Ascending aorta (tissue), 2 donors: Measurements from ENCODE around the gene SHE. TPM values are rescaled to one million over a fixed set of nuclear protein-coding genes. Genes with fewer than 3 reads are reported as not detected.

ENCODE experiments used
- DNase-seq, 2 donors: peaks; one replicate each; pipeline ENCODE4 v3.0.0-alpha.2; 2019; ENCODE audit warnings: low spot score in 2 of 2
- H3K27ac ChIP-seq, 2 donors: fragments of 200-600 bp; sonication (generic); one replicate each; pipeline ENCODE4 v1.5.1; 2016 to 2017; ENCODE audit warnings: mild to moderate bottlenecking in 1 of 2
- H3K27me3 ChIP-seq: fragments of 200-600 bp; sonication (generic); one replicate; pipeline ENCODE4 v1.5.1; 2017
- H3K36me3 ChIP-seq, 2 donors: fragments of 200-600 bp; sonication (generic); one replicate each; pipeline ENCODE4 v1.5.1; 2016
- H3K4me1 ChIP-seq, 2 donors: fragments of 200-600 bp; sonication (generic); one replicate each; pipeline ENCODE4 v1.5.1; 2016 to 2017; ENCODE audit warnings: mild to moderate bottlenecking in 1 of 2
- H3K4me3 ChIP-seq, 2 donors: fragments of 200-600 bp; sonication (generic); one replicate each; pipeline ENCODE4 v1.5.1; 2016 to 2017; ENCODE audit warnings: mild to moderate bottlenecking in 1 of 2
- H3K9me3 ChIP-seq, 2 donors: fragments of 200-600 bp; sonication (generic); one replicate each; pipeline ENCODE4 v1.5.1; 2016
- CTCF ChIP-seq, 3 experiments: fragments of 200-600 bp in 2 of 3; fragments of 450-650 bp in 1 of 3; sonication (generic) in 2 of 3; IDR thresholded peaks; one replicate each; pipeline ENCODE4 v1.5.1; 2016 to 2019; ENCODE audit warnings: antibody characterized with exemption in 3 of 3, mild to moderate bottlenecking in 1 of 3, moderate library complexity in 1 of 3
- intact Hi-C: fragments of 100-400 bp; cut with DNase I; formaldehyde crosslinking; loops from one replicate; pipeline ENCODE4 v1.15.1; 2023
- total RNA-seq: library from RNA; depleted of rRNA; stranded (reverse); fragments of >200 nt; gene quantifications from one replicate; pipeline ENCODE4 v1.1.0, GENCODE V29; 2016

SHE gene
- total RNA-seq, 1 donor from 2014 or later, result 107 TPM

DNA sequence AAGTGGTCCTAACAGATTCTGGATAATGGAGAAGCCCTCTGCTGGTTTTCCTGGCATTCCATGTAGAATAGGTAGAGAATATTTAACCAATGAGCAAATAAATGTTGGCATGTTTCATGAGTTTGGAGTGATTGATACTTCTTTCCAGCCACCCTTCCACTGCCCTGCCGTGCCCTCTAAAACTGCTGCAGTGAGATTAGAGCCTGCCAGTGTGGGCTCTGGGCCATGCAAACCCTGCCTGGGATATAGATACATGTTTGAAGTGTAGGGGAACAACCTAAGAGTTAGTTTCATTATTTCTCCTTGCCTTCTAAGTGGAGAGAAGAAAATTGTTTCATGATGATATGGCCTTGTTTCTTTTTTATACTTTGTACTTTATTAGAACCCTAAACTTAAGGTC lies 45.8 kb upstream of the SHE start:
- TF ChIP-seq CTCF (IDR thresholded peaks at IDR 0.05), result no peak
- intact Hi-C loops, result loop anchor here (5.0 kb wide), 1 partner anchor 66 kb away; no protein-coding TSS in a partner anchor
- DNase-seq, result no peak
- H3K27ac ChIP-seq, result no peak overlapping the region
- H3K4me3 ChIP-seq, result no peak overlapping the region
- H3K36me3 ChIP-seq, result peaks cover 41% of the 10 kb centered on the region in 2 donors
- H3K9me3 ChIP-seq, result no peaks in the 10 kb centered on the region
- no peaks in the 10 kb centered on the region for H3K4me1 ChIP-seq
- no peaks in the 10 kb centered on the region for H3K27me3 ChIP-seq

DNA sequence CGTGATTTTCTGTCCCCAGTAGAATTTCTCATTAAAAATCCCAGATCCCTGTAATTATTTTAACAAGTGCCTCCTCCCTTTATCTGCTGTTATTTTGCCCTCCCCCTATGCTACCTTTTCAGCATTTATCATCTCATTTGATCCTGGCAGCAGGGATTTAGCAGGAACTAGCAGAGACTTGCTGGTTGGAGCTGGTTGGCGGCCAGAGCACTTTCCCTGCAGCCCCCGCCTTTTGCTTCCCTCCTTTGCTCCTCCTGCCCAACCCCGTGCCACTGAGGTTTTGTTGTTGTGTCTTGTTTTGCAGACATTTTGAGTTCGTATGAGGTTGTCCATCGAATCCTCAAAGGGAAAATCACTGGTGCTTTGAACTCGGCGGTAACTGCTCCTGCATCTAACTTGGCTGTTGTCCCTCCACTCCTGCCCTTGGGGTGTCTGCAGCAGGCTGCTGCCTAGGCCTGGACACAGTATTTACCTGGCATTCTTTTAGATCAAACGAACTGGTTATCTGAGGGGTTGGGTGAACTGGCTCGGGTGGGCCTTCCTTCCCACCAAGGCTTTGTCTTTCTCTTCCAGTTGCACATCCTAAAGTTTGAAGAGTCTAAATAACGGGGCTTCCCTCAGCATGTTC lies 45.0 kb upstream of the SHE start:
- DNase-seq, result no peak
- H3K36me3 ChIP-seq, result peaks cover 33% of the 10 kb centered on the region in 2 donors
- H3K4me3 ChIP-seq, result no peak overlapping the region
- no peaks in the 10 kb centered on the region for H3K27me3 ChIP-seq
- no peak for TF ChIP-seq CTCF (IDR thresholded peaks at IDR 0.05)
- intact Hi-C loops, result loop anchor here (2.0 to 5.0 kb wide), 2 partner anchors 65 to 144 kb away; no protein-coding TSS in a partner anchor
- H3K4me1 ChIP-seq, result no peaks in the 10 kb centered on the region
- H3K9me3 ChIP-seq, result no peaks in the 10 kb centered on the region
- H3K27ac ChIP-seq, result no peak overlapping the region

DNA sequence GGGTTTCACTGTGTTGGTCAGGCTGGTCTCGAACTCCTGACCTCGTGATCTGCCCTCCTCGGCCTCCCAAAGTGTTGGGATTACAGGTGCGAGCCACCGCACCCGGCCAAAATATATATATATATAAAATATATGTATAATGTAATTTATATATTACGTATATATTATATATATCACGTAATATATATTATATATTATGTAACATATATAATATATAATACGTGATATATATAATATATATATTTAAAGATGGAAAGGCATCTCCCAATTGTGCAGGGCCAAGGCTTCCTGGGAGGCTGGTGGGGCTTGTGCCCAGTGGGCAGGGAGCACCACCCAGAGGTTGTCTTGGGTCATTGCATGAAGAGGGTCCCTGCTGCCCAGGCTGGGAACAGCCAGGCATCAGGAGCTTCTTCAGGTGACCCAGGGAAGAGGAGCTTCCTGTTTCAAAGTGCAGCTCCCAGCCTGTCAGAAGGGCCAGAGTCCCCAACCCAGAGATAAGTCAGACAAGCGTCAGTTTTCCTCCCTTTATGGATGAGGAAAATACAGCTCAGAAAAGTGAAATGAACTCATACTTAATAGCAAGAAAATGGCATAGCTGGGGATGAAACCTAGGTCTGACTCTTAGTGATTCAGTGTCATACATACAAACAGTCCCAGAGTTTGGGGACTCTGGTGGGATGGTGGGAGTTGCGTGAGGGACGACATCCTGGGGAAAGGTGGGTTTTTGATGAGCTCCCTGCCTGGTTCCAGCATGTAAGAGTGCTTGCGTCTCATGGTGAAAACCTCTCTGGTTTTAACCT lies 44.3 kb upstream of the SHE start:
- intact Hi-C loops, result loop anchor here (2.0 to 5.0 kb wide), 2 partner anchors 64 to 144 kb away; no protein-coding TSS in a partner anchor
- H3K36me3 ChIP-seq, result peaks cover 25% of the 10 kb centered on the region in 2 donors

DNA sequence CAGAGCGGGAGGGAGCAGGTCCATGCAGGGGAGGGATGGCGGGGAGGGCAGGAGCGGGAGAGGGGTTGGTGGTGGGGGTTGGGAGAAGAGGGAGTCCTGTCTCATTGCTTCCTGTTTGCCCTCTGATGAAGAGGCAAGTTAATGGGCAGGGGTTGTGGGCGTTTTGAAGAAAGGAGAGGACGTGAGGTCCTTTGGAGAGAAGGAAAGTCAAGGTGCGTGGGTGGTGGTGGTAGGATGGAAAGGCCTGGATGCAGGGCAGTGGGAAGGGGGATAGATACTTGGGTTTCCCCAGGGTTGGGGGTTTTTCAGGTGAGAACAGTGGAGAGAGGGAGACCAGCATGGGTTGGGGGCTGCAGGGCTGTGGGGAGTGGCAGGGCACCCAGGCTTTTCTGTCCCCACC lies 39.0 kb upstream of the SHE start:
- DNase-seq, result no peak
- Histone ChIP-seq H3K27me3 (no peaks in the 10 kb centered on the region), H3K27ac (no peak overlapping the region), H3K9me3 (no peaks in the 10 kb centered on the region), H3K4me3 (no peak overlapping the region), H3K36me3 (no peaks in the 10 kb centered on the region), H3K4me1 (no peaks in the 10 kb centered on the region)
- intact Hi-C loops, result no loop called here
- no peak for TF ChIP-seq CTCF (IDR thresholded peaks at IDR 0.05)

More for the DNA sequence above, 44.3 kb upstream of the SHE start:
- no peaks in the 10 kb centered on the region for H3K4me1 ChIP-seq
- no peaks in the 10 kb centered on the region for H3K9me3 ChIP-seq
- H3K27me3 ChIP-seq, result no peaks in the 10 kb centered on the region
- no peak for DNase-seq
- H3K4me3 ChIP-seq, result no peak overlapping the region
- peak; percentile 49 to 64 (median 59) for TF ChIP-seq CTCF (IDR thresholded peaks at IDR 0.05)
- H3K27ac ChIP-seq, result no peak overlapping the region

DNA sequence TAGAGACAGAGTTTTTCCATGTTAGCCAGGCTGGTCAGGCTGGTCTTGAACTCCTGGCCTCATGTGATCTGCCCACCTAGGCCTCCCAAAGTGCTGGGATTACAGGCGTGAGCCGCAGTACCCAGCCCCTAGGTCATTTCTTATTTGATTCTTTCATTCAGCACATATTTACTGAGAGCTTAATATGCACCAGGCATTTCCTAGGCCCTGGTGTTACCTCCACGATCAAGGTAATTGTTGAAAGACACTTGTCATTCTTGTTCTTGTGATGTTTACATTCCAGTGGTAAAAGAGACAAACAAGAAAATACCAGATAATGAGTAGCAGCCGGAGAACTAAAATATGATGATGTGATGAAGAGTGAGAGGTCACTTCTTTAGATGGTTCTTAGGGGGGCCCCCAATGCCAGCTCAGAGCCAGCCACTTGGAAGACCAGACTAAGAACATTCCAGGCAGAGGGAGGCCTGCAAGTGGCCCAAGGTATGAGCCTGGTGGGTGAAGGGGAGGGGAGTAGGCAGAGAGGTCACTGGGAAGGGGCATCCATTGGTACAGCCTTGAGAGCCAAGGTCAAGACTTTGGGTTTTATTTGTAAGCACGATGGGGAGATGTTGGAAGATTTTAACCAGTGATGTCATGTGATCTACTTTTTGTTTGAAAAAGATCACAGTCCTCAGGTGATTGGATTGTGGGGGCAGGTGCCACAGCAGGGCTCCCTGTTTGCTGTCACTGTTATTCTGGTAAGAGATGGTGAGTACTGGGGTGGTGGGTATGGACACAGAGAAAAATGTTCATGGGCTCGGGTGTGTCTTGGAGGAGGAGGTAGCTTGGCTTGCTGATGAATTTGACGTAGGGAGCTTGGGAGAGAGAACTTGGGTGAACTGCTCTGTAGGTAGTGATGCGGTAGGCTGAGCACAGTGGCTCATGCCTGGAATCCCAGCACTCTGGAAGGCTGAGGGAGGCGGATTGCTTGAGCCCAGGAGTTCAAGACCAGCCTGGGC lies 37.6 kb upstream of the SHE start:
- intact Hi-C loops, result no loop called here
- Histone ChIP-seq H3K9me3 (no peaks in the 10 kb centered on the region), H3K4me1 (no peaks in the 10 kb centered on the region), H3K4me3 (no peak overlapping the region), H3K27ac (no peak overlapping the region), H3K36me3 (no peaks in the 10 kb centered on the region), H3K27me3 (no peaks in the 10 kb centered on the region)
- no peak for DNase-seq
- TF ChIP-seq CTCF (IDR thresholded peaks at IDR 0.05), result no peak
